Mesenchymal stem cell (in vitro differentiated cells and primary cell): ENCODE data around the gene NDUFS4.
"Not testable (repeated sequence)": the region's sequence is repeated elsewhere in the genome, so short reads cannot be mapped to it uniquely, and the experiment has no call there.

ENCODE experiments used
- DNase-seq: peaks from one replicate; pipeline ENCODE4 v3.0.0-alpha.2; 2013
- H2AFZ ChIP-seq: one replicate; pipeline ENCODE4 v1.6.1; 2013; ENCODE audit warnings: low read depth, mild to moderate bottlenecking, control low read depth, inconsistent platforms, low read length, moderate library complexity
- H2AK5ac ChIP-seq: 2 replicates; pipeline ENCODE4 v1.6.1; 2013; ENCODE audit warnings: low read length, moderate library complexity, mild to moderate bottlenecking, inconsistent platforms; ENCODE audit not compliant: severe bottlenecking
- H2BK120ac ChIP-seq: one replicate; pipeline ENCODE4 v1.6.1; 2013; ENCODE audit warnings: low read depth, mild to moderate bottlenecking, inconsistent platforms, low read length, moderate library complexity
- H2BK12ac ChIP-seq, 2 experiments: one replicate each; pipeline ENCODE4 v1.6.1; 2013; ENCODE audit warnings: inconsistent platforms in 2 of 2, low read length in 2 of 2, mild to moderate bottlenecking in 2 of 2, moderate library complexity in 2 of 2, control low read depth in 1 of 2
- H2BK15ac ChIP-seq: one replicate; pipeline ENCODE4 v1.6.1; 2013; ENCODE audit warnings: mild to moderate bottlenecking, low read depth, inconsistent platforms; ENCODE audit not compliant: poor library complexity, severe bottlenecking
- H2BK5ac ChIP-seq: 2 replicates; pipeline ENCODE4 v1.6.1; 2013; ENCODE audit warnings: low read depth, mild to moderate bottlenecking, low read length, control low read depth, inconsistent platforms; ENCODE audit not compliant: poor library complexity, severe bottlenecking
- H3K14ac ChIP-seq, 2 experiments: one replicate each; pipeline ENCODE4 v1.6.1; 2013; ENCODE audit warnings: inconsistent platforms in 2 of 2, low read length in 2 of 2, control low read depth in 1 of 2, mild to moderate bottlenecking in 1 of 2, moderate library complexity in 1 of 2
- H3K18ac ChIP-seq, 2 experiments: one replicate each; pipeline ENCODE4 v1.6.1; 2013; ENCODE audit warnings: inconsistent platforms in 2 of 2, low read length in 2 of 2, control low read depth in 1 of 2, low read depth in 1 of 2, mild to moderate bottlenecking in 1 of 2
- H3K23ac ChIP-seq, 2 experiments: one replicate each; pipeline ENCODE4 v1.6.1; 2013; ENCODE audit warnings: inconsistent platforms in 2 of 2, low read length in 2 of 2, mild to moderate bottlenecking in 2 of 2, moderate library complexity in 2 of 2, control low read depth in 1 of 2
- H3K27ac ChIP-seq: 2 replicates; pipeline ENCODE4 v1.5.1; 2013; ENCODE audit warnings: mild to moderate bottlenecking, moderate library complexity, low read length, control low read depth, inconsistent platforms; ENCODE audit not compliant: poor library complexity, severe bottlenecking
- H3K27me3 ChIP-seq, 2 experiments: 2 replicates each; pipeline versions ENCODE4 v1.6.1 to v1.7.0; 2013; ENCODE audit warnings: low read length in 2 of 2, mild to moderate bottlenecking in 2 of 2, moderate library complexity in 2 of 2, control low read depth in 1 of 2, inconsistent platforms in 1 of 2; ENCODE audit not compliant: control insufficient read depth in 1 of 2, insufficient read depth in 1 of 2
- H3K36me3 ChIP-seq, 2 experiments: 2 replicates each; pipeline versions ENCODE4 v1.6.1 to v1.7.0; 2013; ENCODE audit warnings: low read length in 2 of 2, control low read depth in 1 of 2, inconsistent platforms in 1 of 2, low read depth in 1 of 2, mild to moderate bottlenecking in 1 of 2; ENCODE audit not compliant: insufficient read depth in 2 of 2, control insufficient read depth in 1 of 2
- H3K4ac ChIP-seq, 2 experiments: one replicate each; pipeline ENCODE4 v1.6.1; 2013; ENCODE audit warnings: inconsistent platforms in 2 of 2, low read length in 2 of 2, mild to moderate bottlenecking in 2 of 2, moderate library complexity in 2 of 2, control low read depth in 1 of 2, low read depth in 1 of 2
- H3K4me1 ChIP-seq: 2 replicates; pipeline ENCODE4 v1.6.1; 2013; ENCODE audit warnings: low read depth, low read length, control low read depth; ENCODE audit not compliant: control insufficient read depth, insufficient read depth
- H3K4me2 ChIP-seq: 2 replicates; pipeline ENCODE4 v1.6.1; 2013; ENCODE audit warnings: low read length, mild to moderate bottlenecking, inconsistent platforms; ENCODE audit not compliant: poor library complexity, severe bottlenecking
- H3K4me3 ChIP-seq, 2 experiments: 2 replicates each; pipeline versions ENCODE4 v1.5.1 to v1.7.0; 2013; ENCODE audit warnings: low read length in 2 of 2, mild to moderate bottlenecking in 2 of 2, control low read depth in 1 of 2, low read depth in 1 of 2; ENCODE audit not compliant: insufficient read depth in 1 of 2
- H3K79me1 ChIP-seq: replicated peaks from 2 replicates; pipeline ENCODE4 v1.6.1; 2013; ENCODE audit warnings: mild to moderate bottlenecking, control low read depth, low read length, inconsistent platforms; ENCODE audit not compliant: poor library complexity, severe bottlenecking
- H3K9ac ChIP-seq: 2 replicates; pipeline ENCODE4 v1.7.0; 2013; ENCODE audit warnings: mild to moderate bottlenecking, low read length, moderate library complexity
- H3K9me3 ChIP-seq: 2 replicates; pipeline ENCODE4 v1.7.0; 2013; ENCODE audit warnings: mild to moderate bottlenecking, low read length; ENCODE audit not compliant: control insufficient read depth
- H4K8ac ChIP-seq: one replicate; pipeline ENCODE4 v1.6.1; 2013; ENCODE audit warnings: inconsistent platforms, mild to moderate bottlenecking, low read length, moderate library complexity
- H4K91ac ChIP-seq: one replicate; pipeline ENCODE4 v1.6.1; 2013; ENCODE audit warnings: mild to moderate bottlenecking, low read length, inconsistent platforms
- WGBS: methylation state at CpG from one replicate; pipeline ENCODE4 v1.1.7; 2013; ENCODE audit warnings: mixed read lengths; 5-methylcytosine and 5-hydroxymethylcytosine counted together

Gene NDUFS4

DNA sequence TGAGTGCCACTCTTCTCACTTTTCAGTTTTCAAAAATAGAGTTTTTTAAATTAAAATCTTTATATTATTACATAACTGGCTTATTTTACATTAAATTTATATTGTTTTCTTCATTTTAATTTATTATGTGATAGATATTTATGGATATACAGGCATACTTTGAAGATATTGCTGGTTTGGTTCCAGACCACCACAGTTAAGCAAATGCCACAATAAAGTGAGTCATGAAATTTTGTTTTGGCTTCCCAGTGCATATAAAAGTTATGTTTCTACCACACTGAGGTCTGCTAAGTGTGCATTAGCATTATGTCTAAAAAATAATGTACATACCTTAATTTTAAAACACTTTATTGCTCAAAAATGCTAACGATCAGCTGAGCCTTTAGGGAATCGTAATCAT is 47.4 kb downstream of the NDUFS4 start:
- H3K4me3 ChIP-seq: no peak overlapping the region
- H2AFZ ChIP-seq: no peak overlapping the region
- no peaks in the 10 kb centered on the region for H3K4me1 ChIP-seq
- H4K8ac ChIP-seq: no peak overlapping the region
- no peak overlapping the region for H3K9ac ChIP-seq
- no peaks in the 10 kb centered on the region for H3K27me3 ChIP-seq
- no peak for DNase-seq
- no peak overlapping the region for H2BK5ac ChIP-seq
- H2AK5ac ChIP-seq: no peak overlapping the region
- H3K9me3 ChIP-seq: no peaks in the 10 kb centered on the region
- no peak overlapping the region for H2BK12ac ChIP-seq
- H3K4me2 ChIP-seq: no peak overlapping the region
- no peak overlapping the region for H2BK15ac ChIP-seq
- H3K36me3 ChIP-seq: peaks cover 4 to 42% of the 10 kb centered on the region in 2 experiments
- no peak overlapping the region for H3K14ac ChIP-seq
- H3K27ac ChIP-seq: no peak overlapping the region
- no peak overlapping the region for H3K18ac ChIP-seq
- no peak overlapping the region for H4K91ac ChIP-seq
- H3K4ac ChIP-seq: no peak overlapping the region
- H3K23ac ChIP-seq: no peak overlapping the region
- H3K79me1 ChIP-seq: peaks cover 1% of the 10 kb centered on the region
- no CpG with 5 or more reads among the region's 2 CpGs for whole genome bisulfite sequencing
- no peak overlapping the region for H2BK120ac ChIP-seq

DNA sequence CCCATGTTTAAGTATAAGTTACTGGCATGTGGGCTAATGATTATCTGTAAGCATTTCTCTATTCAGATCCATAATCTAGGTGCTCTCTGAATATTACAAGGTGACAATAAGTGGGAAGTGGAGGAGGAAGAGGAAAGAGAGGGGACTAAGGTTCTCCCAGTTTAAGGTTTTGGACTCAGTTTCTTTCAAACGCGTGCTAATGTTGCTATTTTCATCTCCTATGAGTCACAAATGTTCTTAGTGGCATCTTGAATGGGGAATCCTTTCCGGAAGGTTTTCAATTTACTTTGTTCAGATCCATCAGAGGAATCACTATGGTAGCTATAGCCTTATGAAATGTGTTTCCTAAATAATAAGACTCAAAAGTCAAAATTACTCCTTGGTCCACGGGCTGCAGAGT is 48.5 kb downstream of the NDUFS4 start:
- not testable (repeated sequence) for DNase-seq

DNA sequence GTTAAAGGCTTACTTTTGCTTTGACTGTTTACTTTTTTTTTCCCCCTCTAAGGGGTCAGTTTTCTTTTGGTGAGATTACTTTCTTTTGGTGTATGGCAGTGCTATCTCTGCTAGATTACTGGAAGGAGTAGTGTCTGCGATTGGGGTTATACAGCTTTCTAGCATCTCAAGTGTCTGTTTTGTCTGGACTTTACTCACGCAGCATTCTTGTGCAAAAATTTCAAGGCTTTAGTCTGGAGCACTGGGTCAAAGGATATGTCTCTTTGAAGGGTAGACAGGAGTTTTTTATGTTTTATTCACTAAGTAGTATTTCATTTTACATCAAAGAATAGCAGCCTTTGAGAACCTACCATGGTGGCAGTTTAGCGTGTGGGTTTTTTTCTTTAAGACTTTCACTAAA is 52.6 kb downstream of the NDUFS4 start:
- no peak overlapping the region for H3K4me2 ChIP-seq
- no peaks in the 10 kb centered on the region for H3K4me1 ChIP-seq
- no peak overlapping the region for H3K27ac ChIP-seq
- no peak overlapping the region for H3K23ac ChIP-seq
- H3K4me3 ChIP-seq: no peak overlapping the region
- no peak overlapping the region for H2BK15ac ChIP-seq
- H2BK5ac ChIP-seq: no peak overlapping the region
- H3K27me3 ChIP-seq: no peaks in the 10 kb centered on the region
- H3K79me1 ChIP-seq: no peaks in the 10 kb centered on the region
- H2AK5ac ChIP-seq: no peak overlapping the region
- peaks cover 0 to 7% of the 10 kb centered on the region in 2 experiments for H3K36me3 ChIP-seq
- no peak overlapping the region for H2BK12ac ChIP-seq
- H3K18ac ChIP-seq: no peak overlapping the region
- no peak overlapping the region for H3K9ac ChIP-seq
- DNase-seq: peak; percentile 4
- no peak overlapping the region for H3K4ac ChIP-seq
- no peak overlapping the region for H2BK120ac ChIP-seq
- no peak overlapping the region for H4K8ac ChIP-seq
- H4K91ac ChIP-seq: no peak overlapping the region
- no peak overlapping the region for H2AFZ ChIP-seq
- 81% methylated on average over 2 of the region's 3 CpGs for WGBS
- H3K9me3 ChIP-seq: no peaks in the 10 kb centered on the region
- H3K14ac ChIP-seq: no peak overlapping the region

More for the DNA sequence above, 48.5 kb downstream of the NDUFS4 start:
- H2BK15ac ChIP-seq, H2AFZ ChIP-seq, H3K79me1 ChIP-seq, H4K8ac ChIP-seq, H3K9me3 ChIP-seq, H3K9ac ChIP-seq, H3K27ac ChIP-seq, H3K4me1 ChIP-seq, H3K4me3 ChIP-seq, H3K4ac ChIP-seq, H2AK5ac ChIP-seq, H3K14ac ChIP-seq, H3K23ac ChIP-seq, H2BK12ac ChIP-seq, H4K91ac ChIP-seq, H3K27me3 ChIP-seq, H3K18ac ChIP-seq, H3K4me2 ChIP-seq, H2BK5ac ChIP-seq, H2BK120ac ChIP-seq: not testable (repeated sequence)
- 87% methylated on average over 3 of the region's 4 CpGs for WGBS
- H3K36me3 ChIP-seq: peaks cover 4 to 38% of the 10 kb centered on the region in 2 experiments

DNA sequence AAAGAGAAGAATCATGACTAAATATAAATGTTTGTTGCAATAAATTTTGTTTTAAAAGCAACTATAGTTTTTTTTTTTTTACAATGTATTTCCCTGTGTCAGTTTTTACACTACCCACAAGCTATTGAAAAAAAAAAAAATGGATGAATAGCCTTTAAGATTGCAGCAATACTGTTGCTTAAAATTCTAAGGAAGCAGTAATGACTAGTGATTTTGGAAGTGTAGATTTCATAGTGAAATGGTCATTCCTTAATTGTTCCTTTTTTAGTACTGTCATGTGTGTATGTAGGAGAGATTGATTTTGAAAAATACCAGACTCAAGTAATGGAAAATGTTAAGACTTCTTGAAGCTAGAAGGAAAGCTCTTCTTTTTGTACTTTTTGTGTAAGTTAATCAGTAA is 53.1 kb downstream of the NDUFS4 start:
- no peak overlapping the region for H2BK15ac ChIP-seq
- H2AFZ ChIP-seq: no peak overlapping the region
- H4K8ac ChIP-seq: no peak overlapping the region

More for the DNA sequence above, 53.1 kb downstream of the NDUFS4 start:
- H3K4me2 ChIP-seq: no peak overlapping the region
- no peak overlapping the region for H4K91ac ChIP-seq
- H2AK5ac ChIP-seq: no peak overlapping the region
- no peak overlapping the region for H2BK12ac ChIP-seq
- H3K23ac ChIP-seq: no peak overlapping the region
- H3K4me1 ChIP-seq: no peaks in the 10 kb centered on the region
- no peak overlapping the region for H2BK5ac ChIP-seq
- no peak overlapping the region for H3K9ac ChIP-seq
- no peak overlapping the region for H3K4me3 ChIP-seq
- no peak overlapping the region for H3K27ac ChIP-seq
- DNase-seq: no peak
- H3K79me1 ChIP-seq: no peaks in the 10 kb centered on the region
- H3K18ac ChIP-seq: no peak overlapping the region
- H3K9me3 ChIP-seq: no peaks in the 10 kb centered on the region
- H3K27me3 ChIP-seq: no peaks in the 10 kb centered on the region
- H3K14ac ChIP-seq: no peak overlapping the region
- no peak overlapping the region for H2BK120ac ChIP-seq
- peaks cover 0 to 5% of the 10 kb centered on the region in 2 experiments for H3K36me3 ChIP-seq
- H3K4ac ChIP-seq: no peak overlapping the region
